Measurements from ENCODE around the gene MYO3A.

GRCh38 chr10:25907261-25907660 is 26.8 kb upstream of the MYO3A start:
- TF ChIP-seq CTCF (IDR thresholded peaks at IDR 0.05; ENCODE audit: low read depth, low read length, poor library complexity, severe bottlenecking) (no peak), EZH2phosphoT487 (IDR thresholded peaks at IDR 0.05; ENCODE audit: borderline replicate concordance, low read length) (no peak)
